GM06990 (cell line): ENCODE measurements around the gene SELENBP1.
A peak's percentile ranks its signal among the peaks of the same experiment; 100 is the strongest.
"Not testable (repeated sequence)": the region's sequence is repeated elsewhere in the genome, so short reads cannot be mapped to it uniquely, and the experiment has no call there.

Experiments used
- DNase-seq: peaks from one replicate; pipeline ENCODE4 v3.0.0-alpha.2; 2011; ENCODE audit not compliant: insufficient read length; ENCODE audit errors: extremely low read depth
- H3K27me3 ChIP-seq: replicated peaks from 2 replicates; pipeline ENCODE4 v1.6.0; 2011; ENCODE audit warnings: low read length; ENCODE audit not compliant: control insufficient read depth, insufficient read depth
- H3K36me3 ChIP-seq: 2 replicates; pipeline ENCODE4 v1.5.1; 2011; ENCODE audit warnings: low read length; ENCODE audit not compliant: control insufficient read depth, insufficient read depth
- H3K4me3 ChIP-seq: replicated peaks from 2 replicates; pipeline ENCODE4 v1.5.1; 2011; ENCODE audit warnings: low read depth, mild to moderate bottlenecking, control low read depth, low read length
- CTCF ChIP-seq: IDR thresholded peaks from 2 replicates; pipeline ENCODE4 v1.5.1; 2011; ENCODE audit warnings: low read length, control low read depth, mild to moderate bottlenecking, inconsistent platforms; ENCODE audit not compliant: insufficient read depth, poor library complexity, severe bottlenecking

Gene SELENBP1

DNA sequence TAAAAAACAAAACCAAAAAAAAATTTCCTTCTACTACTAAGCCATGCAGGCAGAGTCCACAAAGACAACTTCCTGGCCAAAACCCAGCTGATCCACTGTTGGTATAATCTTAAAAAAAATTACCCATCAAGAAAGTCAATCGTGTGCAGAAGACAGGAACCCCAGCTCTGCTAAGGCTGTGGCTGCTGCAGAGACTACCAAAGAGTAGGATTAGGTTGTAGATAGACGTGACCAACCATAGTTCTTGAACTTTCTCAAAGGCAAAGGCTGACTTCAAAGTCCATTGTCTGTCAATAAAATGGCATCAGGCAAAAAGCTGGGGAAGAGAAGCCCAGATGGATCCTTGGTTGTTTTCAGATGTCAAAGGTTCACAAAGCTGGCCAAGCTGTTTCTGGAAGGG, 30.3 kb upstream of the SELENBP1 start:
- no peak for TF ChIP-seq CTCF
- DNase-seq, result no peak
- no peak overlapping the region for H3K4me3 ChIP-seq
- peaks cover 29% of the 10 kb centered on the region for H3K36me3 ChIP-seq
- no peaks in the 10 kb centered on the region for H3K27me3 ChIP-seq

- peaks cover 24% of the 10 kb centered on the region for H3K36me3 ChIP-seq
- H3K27me3 ChIP-seq, result no peaks in the 10 kb centered on the region
- no peak for TF ChIP-seq CTCF
- no peak overlapping the region for H3K4me3 ChIP-seq
- DNase-seq, result no peak
Observed at GRCh38 chr1:151401860-151402259, 29.4 kb upstream of the SELENBP1 start.

DNA sequence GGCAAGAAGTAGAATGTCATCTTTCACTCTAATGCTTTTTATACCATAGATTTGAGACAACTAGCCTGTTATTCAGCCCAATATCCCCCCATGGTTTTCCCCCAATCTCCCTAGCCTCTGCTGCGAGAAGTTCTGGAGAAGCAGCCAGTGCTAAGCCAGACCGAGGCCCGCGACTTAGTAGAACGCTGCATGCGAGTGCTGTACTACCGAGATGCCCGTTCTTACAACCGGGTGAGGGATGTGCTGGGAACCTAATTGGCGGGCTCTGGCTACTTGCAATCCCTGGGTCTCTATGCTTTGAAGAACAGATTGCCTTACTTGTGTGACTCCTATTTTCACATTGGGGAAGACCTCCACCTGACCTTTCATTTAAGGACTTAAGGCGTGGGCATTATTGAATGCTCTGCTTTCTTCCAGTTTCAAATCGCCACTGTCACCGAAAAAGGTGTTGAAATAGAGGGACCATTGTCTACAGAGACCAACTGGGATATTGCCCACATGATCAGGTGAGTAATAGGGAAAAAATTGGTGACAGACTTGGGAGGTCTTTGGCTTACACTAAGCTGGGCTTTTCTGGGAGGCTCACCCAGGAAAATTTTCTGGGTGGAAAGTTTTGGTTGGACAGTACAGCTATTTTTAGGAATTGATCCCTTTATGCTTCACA, 28.8 kb upstream of the SELENBP1 start:
- Histone ChIP-seq H3K4me3 (no peak overlapping the region), H3K36me3 (peaks cover 21% of the 10 kb centered on the region), H3K27me3 (no peaks in the 10 kb centered on the region)
- TF ChIP-seq CTCF, result no peak
- no peak for DNase-seq

GRCh38 chr1:151399324-151400171, 27.0 kb upstream of the SELENBP1 start, which contains the start of gene PSMB4:
TSS of gene PSMB4 (plus strand) at chr1:151399573. CDS start at chr1:151399588, 15 bp downstream.
- peak; percentile 50 for TF ChIP-seq CTCF
- no peaks in the 10 kb centered on the region for H3K27me3 ChIP-seq
- H3K4me3 ChIP-seq, result peak within 1 kb of the TSS; percentile 99
- peaks cover 7% of the 10 kb centered on the region for H3K36me3 ChIP-seq
- peak; percentile 84 for DNase-seq

- not testable (repeated sequence) for H3K36me3 ChIP-seq, H3K27me3 ChIP-seq, DNase-seq, H3K4me3 ChIP-seq
Observed at GRCh38 chr1:151396265-151396664, 23.8 kb upstream of the SELENBP1 start.

GRCh38 chr1:151393583-151393982, 21.1 kb upstream of the SELENBP1 start:
- no peak for DNase-seq
- Histone ChIP-seq H3K4me3 (no peak overlapping the region), H3K27me3 (no peaks in the 10 kb centered on the region), H3K36me3 (no peaks in the 10 kb centered on the region)
- no peak for TF ChIP-seq CTCF
